H9 (cell line): ENCODE results near the gene ZCCHC8. TPM values are rescaled to one million over a fixed set of nuclear protein-coding genes. Genes with fewer than 3 reads are reported as not detected.
A peak's percentile ranks its signal among the peaks of the same experiment; 100 is the strongest.

Source experiments
- DNase-seq: peaks from one replicate; pipeline ENCODE4 v3.0.0-alpha.2; 2017
- H2AFZ ChIP-seq: one replicate; pipeline ENCODE4 v1.6.1; 2013; ENCODE audit warnings: mild to moderate bottlenecking, low read length, control low read depth, moderate library complexity
- H2AK5ac ChIP-seq: 2 replicates; pipeline ENCODE4 v1.6.1; 2013; ENCODE audit warnings: low read length, control low read depth, mixed read lengths; ENCODE audit not compliant: insufficient read length
- H2BK120ac ChIP-seq: one replicate; pipeline ENCODE4 v1.6.1; 2013; ENCODE audit warnings: low read depth, mild to moderate bottlenecking, low read length, control low read depth, inconsistent platforms; ENCODE audit not compliant: poor library complexity, severe bottlenecking
- H2BK12ac ChIP-seq: 2 replicates; pipeline ENCODE4 v1.6.1; 2013; ENCODE audit warnings: low read length, control low read depth, mixed read lengths, low read depth; ENCODE audit not compliant: insufficient read length
- H2BK15ac ChIP-seq: 2 replicates; pipeline ENCODE4 v1.6.1; 2013; ENCODE audit warnings: low read depth, low read length, control low read depth
- H2BK20ac ChIP-seq: one replicate; pipeline ENCODE4 v1.6.1; 2013; ENCODE audit warnings: low read depth, mild to moderate bottlenecking, low read length, control low read depth, inconsistent platforms; ENCODE audit not compliant: poor library complexity, severe bottlenecking
- H2BK5ac ChIP-seq: 2 replicates; pipeline ENCODE4 v1.6.1; 2013; ENCODE audit warnings: low read length, control low read depth, mixed read lengths; ENCODE audit not compliant: insufficient read length
- H3K14ac ChIP-seq: 2 replicates; pipeline ENCODE4 v1.6.1; 2013; ENCODE audit warnings: low read length, control low read depth; ENCODE audit not compliant: insufficient read depth
- H3K18ac ChIP-seq: 2 replicates; pipeline ENCODE4 v1.6.1; 2013; ENCODE audit warnings: low read depth, mild to moderate bottlenecking, mixed read lengths, low read length, control low read depth; ENCODE audit not compliant: insufficient read length
- H3K23ac ChIP-seq: 2 replicates; pipeline ENCODE4 v1.6.1; 2013; ENCODE audit warnings: low read length, control low read depth, mixed read lengths, low read depth; ENCODE audit not compliant: insufficient read length
- H3K23me2 ChIP-seq: 2 replicates; pipeline ENCODE4 v1.6.1; 2013; ENCODE audit warnings: low read depth, mild to moderate bottlenecking, mixed read lengths, low read length, control low read depth; ENCODE audit not compliant: insufficient read length, poor library complexity, severe bottlenecking
- H3K27ac ChIP-seq: 2 replicates; pipeline ENCODE4 v1.5.1; 2013; ENCODE audit warnings: low read length, control low read depth, mixed read lengths, low read depth; ENCODE audit not compliant: insufficient read length
- H3K27me3 ChIP-seq: 2 replicates; pipeline ENCODE4 v1.6.1; 2013; ENCODE audit warnings: low read length, control low read depth, inconsistent platforms; ENCODE audit not compliant: insufficient read depth
- H3K4ac ChIP-seq: 2 replicates; pipeline ENCODE4 v1.6.1; 2013; ENCODE audit warnings: low read depth, mild to moderate bottlenecking, control low read depth, inconsistent platforms, low read length, moderate library complexity
- H3K4me1 ChIP-seq: 2 replicates; pipeline ENCODE4 v1.6.1; 2013; ENCODE audit warnings: low read length, control low read depth, inconsistent platforms; ENCODE audit not compliant: insufficient read depth
- H3K4me2 ChIP-seq: 2 replicates; pipeline ENCODE4 v1.6.1; 2013; ENCODE audit warnings: low read length, control low read depth, mixed read lengths; ENCODE audit not compliant: insufficient read length, insufficient read depth
- H3K56ac ChIP-seq: 2 replicates; pipeline ENCODE4 v1.6.1; 2013; ENCODE audit warnings: low read depth, mild to moderate bottlenecking, mixed read lengths, low read length, control low read depth; ENCODE audit not compliant: insufficient read length
- H3K79me1 ChIP-seq: 2 replicates; pipeline ENCODE4 v1.6.1; 2013; ENCODE audit warnings: low read depth, mild to moderate bottlenecking, moderate library complexity, low read length, control low read depth, inconsistent platforms; ENCODE audit not compliant: insufficient read depth, poor library complexity, severe bottlenecking
- H3K79me2 ChIP-seq: 2 replicates; pipeline ENCODE4 v1.6.1; 2013; ENCODE audit warnings: low read length, control low read depth, inconsistent platforms; ENCODE audit not compliant: insufficient read depth
- H3K9ac ChIP-seq: 2 replicates; pipeline ENCODE4 v1.6.1; 2013; ENCODE audit warnings: low read length, control low read depth, mixed read lengths; ENCODE audit not compliant: insufficient read length; ENCODE audit errors: extremely low read depth
- H3K9me3 ChIP-seq: one replicate; pipeline ENCODE4 v1.6.1; 2013; ENCODE audit warnings: low read depth, low read length, inconsistent platforms; ENCODE audit not compliant: control insufficient read depth
- H3T11ph ChIP-seq: one replicate; pipeline ENCODE4 v1.6.1; 2013; ENCODE audit warnings: mild to moderate bottlenecking, low read length, control low read depth, inconsistent platforms
- H4K20me1 ChIP-seq: one replicate; pipeline ENCODE4 v1.6.1; 2013; ENCODE audit not compliant: control insufficient read depth, insufficient read length, insufficient read depth
- H4K5ac ChIP-seq: 2 replicates; pipeline ENCODE4 v1.6.1; 2013; ENCODE audit warnings: low read depth, mild to moderate bottlenecking, mixed read lengths, low read length, control low read depth; ENCODE audit not compliant: insufficient read length
- H4K8ac ChIP-seq: replicated peaks from 2 replicates; pipeline ENCODE4 v1.6.1; 2013; ENCODE audit warnings: low read length, control low read depth, mixed read lengths, low read depth; ENCODE audit not compliant: insufficient read length
- H4K91ac ChIP-seq: 2 replicates; pipeline ENCODE4 v1.6.1; 2013; ENCODE audit warnings: low read depth, mild to moderate bottlenecking, moderate library complexity, mixed read lengths, low read length, control low read depth; ENCODE audit not compliant: insufficient read length
- H3K27ac Mint-ChIP-seq, 3 experiments: 2 replicates in 2 of 3; 3 replicates in 1 of 3; pipeline ENCODE4 v1.8.0; 2020 to 2021; ENCODE audit warnings: mixed read lengths in 3 of 3, mild to moderate bottlenecking in 1 of 3, moderate library complexity in 1 of 3
- H3K27me3 Mint-ChIP-seq: 2 replicates; pipeline ENCODE4 v1.8.0; 2021; ENCODE audit warnings: low read depth, mild to moderate bottlenecking, moderate library complexity, mixed read lengths
- H3K36me3 Mint-ChIP-seq, 3 experiments: 2 replicates in 2 of 3; 3 replicates in 1 of 3; pipeline ENCODE4 v1.8.0; 2020 to 2021; ENCODE audit warnings: low read depth in 3 of 3, mixed read lengths in 3 of 3; ENCODE audit not compliant: insufficient read depth in 1 of 3
- H3K4me1 Mint-ChIP-seq, 2 experiments: 2 replicates each; pipeline ENCODE4 v1.8.0; 2020; ENCODE audit warnings: mixed read lengths in 2 of 2
- H3K4me3 Mint-ChIP-seq, 2 experiments: 2 replicates in 1 of 2; 3 replicates in 1 of 2; pipeline ENCODE4 v1.8.0; 2020 to 2021; ENCODE audit warnings: mild to moderate bottlenecking in 2 of 2, mixed read lengths in 2 of 2, moderate library complexity in 1 of 2
- H3K9me3 Mint-ChIP-seq, 2 experiments: 2 replicates in 1 of 2; 3 replicates in 1 of 2; pipeline ENCODE4 v1.8.0; 2020; ENCODE audit warnings: mild to moderate bottlenecking in 2 of 2, mixed read lengths in 2 of 2, moderate library complexity in 1 of 2
- CTCF ChIP-seq: fragments of 200-600 bp; sonication (generic); conservative IDR thresholded peaks from 3 replicates; pipeline ENCODE4 v1.8.0; 2021; ENCODE audit warnings: antibody characterized with exemption, mild to moderate bottlenecking
- WGBS: extraction: QIAGEN DNeasy Blood & Tissue Kit; methylation state at CpG from one replicate; pipeline ENCODE4 v1.1.7; 2013; ENCODE audit warnings: missing lambda C conversion rate, low lambda C conversion rate, mixed read lengths; ENCODE audit not compliant: insufficient read length; ENCODE audit errors: extremely low coverage; 5-methylcytosine and 5-hydroxymethylcytosine counted together
- total RNA-seq: library from RNA; stranded (reverse); gene quantifications from 2 replicates; pipeline ENCODE4 v1.2.1, GENCODE V29; 2021

Gene ZCCHC8
- total RNA-seq, 1 experiment from 2014 or later, result 37.3 TPM

- H3K4me3 Mint-ChIP-seq, result no peak overlapping the region
- H3T11ph ChIP-seq, result no peak overlapping the region
- no peaks in the 10 kb centered on the region for H4K20me1 ChIP-seq
- no peak overlapping the region for H3K27ac ChIP-seq
- no CpG with 5 or more reads among the region's 3 CpGs for WGBS
- no peaks in the 10 kb centered on the region for H3K23me2 ChIP-seq
- H3K14ac ChIP-seq, result no peak overlapping the region
- no peak overlapping the region for H2AK5ac ChIP-seq
- H2BK12ac ChIP-seq, result no peak overlapping the region
- H3K23ac ChIP-seq, result no peak overlapping the region
- no peak for TF ChIP-seq CTCF
- H3K79me1 ChIP-seq, result no peaks in the 10 kb centered on the region
- no peaks in the 10 kb centered on the region; the same call in 1 of the 2 replicates for H3K27me3 Mint-ChIP-seq
- H3K27me3 ChIP-seq, result no peaks in the 10 kb centered on the region
- no peak overlapping the region for H3K18ac ChIP-seq
- no peak overlapping the region for H3K9ac ChIP-seq
- H3K4ac ChIP-seq, result no peak overlapping the region
- no peaks in the 10 kb centered on the region for H3K4me1 ChIP-seq
- H2BK20ac ChIP-seq, result no peak overlapping the region
- H3K4me1 Mint-ChIP-seq, result peaks cover 12 to 15% of the 10 kb centered on the region in 2 experiments
- no peak overlapping the region for H2BK15ac ChIP-seq
- H4K5ac ChIP-seq, result no peak overlapping the region
- no peaks in the 10 kb centered on the region; a peak in 1 of 5 replicates for H3K9me3 Mint-ChIP-seq
- H4K8ac ChIP-seq, result no peak overlapping the region
- H2AFZ ChIP-seq, result no peak overlapping the region
- no peak overlapping the region for H2BK5ac ChIP-seq
- peaks cover 28 to 57% (median 50%) of the 10 kb centered on the region in 3 experiments for H3K36me3 Mint-ChIP-seq
- H3K4me2 ChIP-seq, result no peak overlapping the region
- no peak overlapping the region for H4K91ac ChIP-seq
- H3K27ac Mint-ChIP-seq, result peak overlapping the region in 1 of 3 experiments; percentile 85; a peak in 1 of 7 replicates
- no peak for DNase-seq
- H3K56ac ChIP-seq, result no peak overlapping the region
- no peaks in the 10 kb centered on the region; the same call in 1 of the 2 replicates for H3K79me2 ChIP-seq
- H3K9me3 ChIP-seq, result no peaks in the 10 kb centered on the region
- H2BK120ac ChIP-seq, result no peak overlapping the region
These were observed 2.5 kb upstream of the ZCCHC8 start for GRCh38 chr12:122503147-122503751.
